T47D (cell line): Measurements from ENCODE around the gene C1orf232.

Source experiments
- DNase-seq, 2 experiments: peaks; one replicate each; pipeline versions ENCODE4 v3.0.0 to v3.0.0-alpha.2; 2011 to 2012; ENCODE audit warnings: low read depth in 1 of 2, low spot score in 1 of 2
- JUND ChIP-seq: IDR thresholded peaks from 2 replicates; pipeline ENCODE4 v1.6.1; 2012; ENCODE audit warnings: low read depth
- in situ Hi-C: cut with HindIII; loops from 2 replicates; pipeline ENCODE4 v1.10.0; 2016; ENCODE audit warnings: low sequenced_read_pairs, low pct_unique_long_range_greater_than_20kb

Gene C1orf232

GRCh38 chr1:26158908-26159742 is 9.6 kb downstream of the C1orf232 start, which contains the start of gene FAM110D:
TSS of gene FAM110D (plus strand) at chr1:26159079. CDS start at chr1:26161292, 2,213 bp downstream.
- no peak for TF ChIP-seq JUND
- in situ Hi-C loops = no loop called here
- no peak for DNase-seq

- no peak for TF ChIP-seq JUND
- in situ Hi-C loops = no loop called here
- DNase-seq = no peak
These were observed 10.4 kb downstream of the C1orf232 start for GRCh38 chr1:26158271-26158907.

GRCh38 chr1:26156285-26157038 is 12.3 kb downstream of the C1orf232 start:
- in situ Hi-C loops = no loop called here
- peak in 1 of 2 experiments; percentile 28 for DNase-seq
- no peak for TF ChIP-seq JUND

- DNase-seq = no peak
- in situ Hi-C loops = no loop called here
- TF ChIP-seq JUND = no peak
These were observed 13.1 kb downstream of the C1orf232 start for GRCh38 chr1:26155370-26156284.

GRCh38 chr1:26154750-26155149 is 14.0 kb downstream of the C1orf232 start:
- in situ Hi-C loops = no loop called here
- no peak for TF ChIP-seq JUND
- DNase-seq = no peak

GRCh38 chr1:26153966-26154532 is 14.7 kb downstream of the C1orf232 start:
- in situ Hi-C loops = no loop called here
- no peak for DNase-seq
- TF ChIP-seq JUND = no peak

GRCh38 chr1:26148887-26149286 is 19.9 kb downstream of the C1orf232 start:
- in situ Hi-C loops = no loop called here
- DNase-seq = no peak
- TF ChIP-seq JUND = no peak

GRCh38 chr1:26145960-26146294 is 22.8 kb downstream of the C1orf232 start:
- DNase-seq = no peak
- in situ Hi-C loops = no loop called here
- no peak for TF ChIP-seq JUND

- in situ Hi-C loops = no loop called here
- TF ChIP-seq JUND = no peak
- DNase-seq = peak; percentile 37 to 84
These were observed 23.5 kb downstream of the C1orf232 start for GRCh38 chr1:26145041-26145959.

- in situ Hi-C loops = no loop called here
- TF ChIP-seq JUND = no peak
- no peak for DNase-seq
These were observed 26.6 kb downstream of the C1orf232 start for GRCh38 chr1:26142159-26142558.
